ENCODE data around the gene MAP2K2. TPM values are rescaled to one million over a fixed set of nuclear protein-coding genes. Genes with fewer than 3 reads are reported as not detected.
"Not testable (repeated sequence)": the region's sequence is repeated elsewhere in the genome, so short reads cannot be mapped to it uniquely, and the experiment has no call there.

MAP2K2 gene
- total RNA-seq, 1 experiment from 2014 or later, result 376 TPM

DNA sequence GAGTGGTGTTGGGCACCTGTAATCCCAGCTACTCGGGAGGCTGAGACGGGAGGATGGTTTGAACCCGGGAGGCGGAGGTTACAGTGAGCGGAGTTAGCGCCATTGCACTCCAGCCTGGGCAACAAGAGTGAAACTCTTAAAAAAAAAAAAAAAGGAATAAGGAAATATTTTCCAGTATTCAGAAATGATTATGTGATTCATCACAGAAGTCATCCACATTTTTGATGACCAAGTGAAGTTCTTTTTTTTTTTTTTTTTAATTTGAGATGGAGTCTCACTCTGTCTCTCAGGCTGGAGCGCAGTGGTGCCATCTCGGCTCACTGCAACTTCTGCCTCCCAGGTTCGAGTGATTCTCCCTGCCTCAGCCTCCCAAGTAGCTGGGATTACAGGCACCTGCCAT, 11.5 kb upstream of the MAP2K2 start:
- DNase-seq (ENCODE audit: low spot score), result not testable (repeated sequence)
- in situ Hi-C loops (cut with HindIII; ENCODE audit: low sequenced_read_pairs), result loop anchor here (10.0 kb wide), 1 partner anchor 71 kb away; the partner anchor contains the start of gene ZBTB7A

DNA sequence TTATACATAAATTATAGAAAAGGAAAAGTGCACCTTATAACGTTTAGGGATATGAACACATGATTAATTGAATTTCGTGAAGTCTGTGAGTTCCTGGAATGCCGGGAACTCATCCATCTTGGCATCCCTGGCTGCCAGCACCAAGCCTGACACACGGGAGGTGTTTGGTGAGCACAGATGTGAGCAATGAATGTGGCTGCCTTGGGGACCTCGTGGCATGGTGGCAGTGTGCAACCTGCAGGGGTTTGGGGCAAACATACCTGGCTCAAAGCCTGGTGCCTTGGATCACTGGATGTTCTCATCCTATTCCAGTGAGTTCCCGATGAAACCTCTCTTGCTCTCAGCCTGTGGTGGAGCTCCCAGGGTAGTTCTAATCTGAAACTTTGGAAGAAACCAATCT, 10.4 kb upstream of the MAP2K2 start:
- no peak for DNase-seq (ENCODE audit: low spot score)
- in situ Hi-C loops (cut with HindIII; ENCODE audit: low sequenced_read_pairs), result loop anchor here (10.0 kb wide), 1 partner anchor 70 kb away; the partner anchor contains the start of gene ZBTB7A

DNA sequence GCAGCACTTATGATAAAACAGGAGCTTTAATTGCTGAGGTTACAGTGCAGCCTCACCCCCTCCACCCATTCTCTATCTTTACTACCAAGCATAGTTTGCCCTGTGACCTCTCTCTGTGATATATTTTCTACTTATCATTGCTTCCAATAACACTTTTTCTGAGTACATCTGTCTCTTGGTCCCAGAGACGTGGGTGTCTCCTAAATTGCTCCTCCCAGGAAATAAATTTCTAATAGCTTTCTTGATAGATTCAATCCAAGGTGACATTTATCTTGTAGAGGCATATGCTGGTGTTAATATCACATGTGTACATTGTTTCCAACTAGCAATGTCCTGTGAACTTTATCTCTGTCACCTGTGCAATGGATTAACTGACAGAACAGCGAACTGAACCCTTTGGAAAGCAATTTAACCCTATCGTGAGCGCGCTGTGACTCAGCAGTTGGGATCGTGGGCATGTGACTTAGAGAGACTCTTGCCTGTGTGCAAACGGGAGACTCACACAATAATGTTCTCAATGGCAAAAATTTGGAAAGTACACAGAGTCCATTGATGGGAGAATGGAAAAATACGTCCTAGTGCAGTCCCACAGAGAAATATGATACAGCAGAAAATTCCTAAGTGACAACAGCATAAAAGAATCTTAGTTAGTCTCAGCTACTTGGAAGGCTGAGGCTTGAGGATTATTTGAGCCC, 7.0 kb upstream of the MAP2K2 start:
- no peak for DNase-seq (ENCODE audit: low spot score)
- in situ Hi-C loops (cut with HindIII; ENCODE audit: low sequenced_read_pairs), result loop anchor here (10.0 kb wide), 1 partner anchor 66 kb away; the partner anchor contains the start of gene ZBTB7A

DNA sequence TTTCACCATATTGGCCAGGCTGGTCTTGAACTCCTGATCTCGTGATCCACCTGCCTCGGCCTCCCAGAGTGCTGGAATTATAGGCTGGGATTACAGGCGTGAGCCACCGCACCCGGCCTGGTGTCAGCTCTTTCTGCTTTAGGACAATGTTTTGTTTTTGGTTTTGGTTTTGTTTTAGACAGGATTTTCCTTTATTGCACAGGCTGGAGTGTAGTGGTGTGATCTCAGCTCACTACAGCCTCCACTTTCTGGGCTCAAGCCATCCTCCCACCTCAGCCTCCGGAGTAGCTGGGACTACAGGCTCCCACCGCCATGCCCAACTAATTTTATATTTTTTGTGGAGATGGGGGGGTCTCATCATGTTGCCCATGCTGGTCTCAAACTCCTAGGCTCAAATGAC, 5.1 kb upstream of the MAP2K2 start:
- in situ Hi-C loops (cut with HindIII; ENCODE audit: low sequenced_read_pairs); DNase-seq (ENCODE audit: low spot score): not testable (repeated sequence)

DNA sequence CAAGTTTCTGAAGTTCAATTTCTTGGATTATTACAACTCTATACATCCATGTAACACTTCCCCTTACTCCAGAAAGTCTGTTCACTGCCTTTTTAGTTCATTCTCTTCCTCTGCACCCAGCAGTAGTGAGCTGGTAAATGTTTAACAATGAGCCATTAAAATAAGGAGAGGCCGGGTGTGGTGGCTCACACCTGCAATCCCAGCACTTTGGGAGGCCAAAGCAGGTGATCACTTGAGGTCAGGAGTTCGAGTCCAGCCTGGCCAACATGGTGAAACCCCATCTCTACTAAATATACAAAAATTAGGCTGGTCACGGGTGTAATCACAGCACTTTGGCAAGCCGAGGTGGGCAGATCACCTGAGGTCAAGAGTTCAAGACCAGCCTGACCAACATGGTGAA, 3.4 kb upstream of the MAP2K2 start:
- in situ Hi-C loops (cut with HindIII; ENCODE audit: low sequenced_read_pairs); DNase-seq (ENCODE audit: low spot score): not testable (repeated sequence)

DNA sequence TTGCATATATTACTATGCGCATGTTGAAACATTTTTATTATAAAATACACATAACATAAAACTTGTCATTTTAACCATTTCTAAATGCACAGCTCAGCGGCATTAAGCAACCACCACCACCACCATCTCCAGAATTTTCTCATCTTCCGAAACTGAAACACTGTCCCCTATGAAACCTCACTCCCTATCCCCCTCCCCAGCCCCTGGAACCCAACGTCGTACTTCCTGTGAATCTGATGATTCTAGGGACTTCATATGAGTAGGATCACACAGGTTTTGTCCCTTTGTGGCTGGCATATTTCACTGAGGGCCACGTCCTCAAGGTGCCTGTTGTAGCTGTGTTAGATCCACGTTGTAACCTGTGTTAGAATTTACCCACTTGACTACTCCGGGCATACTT, 716 bp upstream of the MAP2K2 start:
- in situ Hi-C loops (cut with HindIII; ENCODE audit: low sequenced_read_pairs), result no loop called here
- DNase-seq (ENCODE audit: low spot score), result peak; percentile 23

DNA sequence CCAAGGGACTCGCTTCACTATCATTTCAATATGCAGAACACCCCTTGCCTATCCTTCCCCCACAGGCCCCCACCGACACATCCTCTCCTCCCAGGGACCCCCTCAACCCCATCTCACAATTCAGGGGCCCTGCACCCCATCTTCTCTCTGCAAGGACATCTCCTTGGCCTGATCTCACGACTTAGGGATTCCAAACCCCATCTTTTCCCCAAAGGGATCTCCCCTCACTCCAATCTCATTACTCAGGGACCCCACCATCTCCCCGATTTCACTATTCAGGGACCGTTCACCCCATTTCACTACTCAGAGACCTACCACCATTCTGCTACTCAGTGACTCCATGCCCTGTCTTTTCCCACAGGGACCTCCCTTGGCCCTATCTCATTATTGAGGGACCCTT, 1.4 kb downstream of the MAP2K2 start:
- no peak for DNase-seq (ENCODE audit: low spot score)
- in situ Hi-C loops (cut with HindIII; ENCODE audit: low sequenced_read_pairs), result no loop called here

DNA sequence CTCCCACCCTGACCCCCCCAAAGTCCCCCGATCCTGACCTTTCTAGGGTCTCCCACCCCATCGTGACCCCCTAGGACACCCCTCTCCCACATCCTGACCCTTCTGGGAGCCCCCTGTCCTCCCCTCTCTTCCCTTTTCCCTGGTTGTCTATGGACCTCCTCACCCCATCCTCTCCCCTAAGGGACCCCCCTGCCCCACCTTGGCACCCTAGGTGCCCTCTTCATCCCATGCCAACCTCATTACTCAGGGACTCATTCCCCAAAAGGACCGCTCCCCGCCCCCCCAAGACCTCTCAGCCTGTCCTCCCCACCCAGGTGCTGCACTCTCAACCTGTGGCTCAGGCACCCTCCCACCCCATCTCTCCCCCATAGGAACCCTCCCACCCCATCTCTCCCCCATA, 2.1 kb downstream of the MAP2K2 start:
- in situ Hi-C loops (cut with HindIII; ENCODE audit: low sequenced_read_pairs), result no loop called here
- no peak for DNase-seq (ENCODE audit: low spot score)

DNA sequence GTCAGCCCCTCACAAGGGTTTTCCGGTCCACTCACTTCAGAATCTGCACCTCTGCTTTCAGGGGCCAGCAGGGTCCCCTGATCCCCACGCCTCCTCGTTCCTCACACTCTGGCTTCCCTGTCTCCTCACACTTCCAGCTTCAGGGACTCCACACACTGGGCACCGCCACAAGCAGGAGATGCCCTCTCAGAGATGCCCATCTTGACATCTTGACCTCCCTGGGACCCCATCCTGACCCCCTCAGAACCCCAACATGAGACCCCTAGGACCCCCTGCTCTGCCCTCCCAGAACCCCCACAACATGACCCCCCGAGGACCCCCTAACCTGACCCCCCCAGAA, 2.7 kb downstream of the MAP2K2 start:
- no peak for DNase-seq (ENCODE audit: low spot score)
- in situ Hi-C loops (cut with HindIII; ENCODE audit: low sequenced_read_pairs), result no loop called here

DNA sequence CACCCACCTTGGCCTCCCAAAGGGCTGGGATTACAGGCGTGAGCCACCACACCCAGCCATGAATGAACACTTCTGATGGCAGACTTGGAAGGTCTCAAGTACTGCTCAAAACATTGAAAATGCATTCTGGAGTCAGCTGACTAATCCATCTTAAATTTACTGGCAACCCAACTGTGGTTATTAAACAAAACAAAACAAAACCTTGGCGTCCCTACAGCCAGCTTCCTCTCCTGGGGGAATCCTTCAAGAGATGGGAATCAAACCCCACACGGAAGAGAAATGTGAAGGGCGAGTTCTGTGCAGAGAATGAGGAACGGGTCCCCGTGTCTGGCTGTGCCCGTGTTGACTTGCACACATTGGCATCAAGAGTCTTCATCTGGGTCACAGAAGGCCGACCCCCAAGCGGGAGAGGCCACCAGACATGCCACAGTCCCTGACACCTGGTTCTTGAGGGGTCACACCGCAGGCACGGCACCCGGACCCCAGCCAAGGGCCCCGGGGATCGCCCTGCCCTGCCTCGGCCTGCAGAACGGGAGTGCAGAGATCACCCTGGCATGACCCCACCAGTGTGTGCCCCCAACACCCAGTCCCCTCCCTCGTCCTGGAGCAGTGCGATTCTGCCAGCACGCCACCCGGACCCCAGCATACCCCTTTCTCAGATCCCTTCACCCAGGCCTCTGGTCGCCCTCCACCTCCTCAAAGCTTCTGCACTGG, 3.2 kb downstream of the MAP2K2 start:
- in situ Hi-C loops (cut with HindIII; ENCODE audit: low sequenced_read_pairs), result no loop called here
- DNase-seq (ENCODE audit: low spot score), result no peak

DNA sequence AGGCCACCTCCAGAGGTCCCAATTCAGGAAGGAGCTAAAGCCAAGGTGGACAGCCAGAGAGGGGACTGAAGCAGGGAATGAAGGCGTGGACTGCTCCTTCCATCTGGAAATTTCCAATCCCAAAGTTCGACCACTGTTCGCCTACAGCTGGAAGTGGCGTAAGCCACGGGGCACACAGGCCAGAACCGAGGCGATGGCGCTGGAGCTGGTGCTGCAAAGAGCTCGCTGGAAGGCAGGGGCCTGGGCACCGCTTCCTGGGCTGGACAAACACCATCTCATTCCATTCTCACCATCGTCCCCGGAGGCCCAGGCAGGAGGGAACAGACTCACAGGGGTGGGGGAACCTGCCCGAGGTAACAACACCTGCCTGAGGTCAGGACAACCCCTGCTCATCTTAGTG, 4.2 kb downstream of the MAP2K2 start:
- DNase-seq (ENCODE audit: low spot score), result no peak
- in situ Hi-C loops (cut with HindIII; ENCODE audit: low sequenced_read_pairs), result no loop called here

DNA sequence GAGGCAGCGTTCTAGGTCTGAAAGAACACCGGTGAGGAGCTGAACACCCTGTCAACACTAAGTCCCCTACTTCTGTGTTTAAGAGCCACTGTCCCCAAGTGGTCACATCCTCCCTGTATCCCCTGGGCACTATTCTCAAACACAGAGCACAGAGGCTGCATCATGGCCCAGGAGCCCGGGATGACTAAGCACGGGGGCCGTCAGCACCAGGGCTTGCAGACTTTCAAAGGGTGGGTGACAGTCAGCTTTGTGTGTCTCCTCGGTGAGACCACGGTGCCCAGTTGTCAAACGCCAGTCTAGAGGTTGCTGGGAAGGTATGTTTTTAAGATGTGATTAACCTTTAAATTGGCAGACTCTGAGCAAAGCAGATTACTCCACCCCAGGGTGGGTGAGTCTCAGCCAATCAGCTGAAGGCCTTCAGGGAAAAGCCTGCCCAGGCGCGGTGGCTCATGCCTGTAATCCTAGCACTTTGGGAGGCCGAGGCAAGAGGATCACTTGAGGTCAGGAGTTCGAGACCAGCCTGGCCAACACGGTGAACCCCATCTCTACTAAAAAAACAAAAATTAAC, 8.0 kb downstream of the MAP2K2 start:
- DNase-seq (ENCODE audit: low spot score), result peak; percentile 51
- in situ Hi-C loops (cut with HindIII; ENCODE audit: low sequenced_read_pairs), result no loop called here

DNA sequence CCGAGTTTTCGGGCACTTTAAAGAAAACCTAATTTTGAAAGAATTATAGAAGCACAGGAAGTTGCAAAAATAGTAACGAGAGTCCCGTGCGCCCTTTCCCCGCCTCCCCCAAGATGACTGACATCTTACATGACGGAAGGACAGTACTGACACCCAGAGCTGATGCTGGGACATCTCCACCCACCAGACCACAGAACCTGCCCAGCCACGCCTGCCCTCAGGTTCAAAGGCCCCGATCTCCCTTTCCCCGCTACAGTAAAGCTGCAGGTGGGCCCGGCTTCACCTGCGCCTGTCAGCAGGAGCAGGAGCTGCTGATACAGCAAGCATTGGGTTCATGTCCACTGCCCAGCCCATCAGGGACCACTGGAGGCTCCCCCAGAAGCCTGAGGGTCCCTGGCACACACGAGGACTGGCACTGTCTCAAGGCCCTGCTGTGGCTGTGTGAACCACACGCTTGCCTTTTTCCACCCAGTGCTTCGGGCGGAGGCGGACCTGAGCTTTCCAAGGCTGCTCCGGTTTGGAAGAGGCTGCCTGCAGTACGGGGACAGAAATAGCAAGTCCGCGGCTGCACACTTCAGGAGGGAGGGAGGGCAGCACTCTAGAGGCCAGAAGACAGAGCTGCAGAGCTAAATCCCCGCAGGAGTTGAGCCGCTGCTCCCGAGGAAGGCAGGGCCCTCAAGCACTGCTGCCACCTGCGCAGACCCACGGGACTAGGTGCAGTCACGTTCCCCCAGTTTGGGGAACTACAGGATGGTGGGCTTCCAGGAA, 8.7 kb downstream of the MAP2K2 start:
- peak; percentile 93 for DNase-seq (ENCODE audit: low spot score)
- in situ Hi-C loops (cut with HindIII; ENCODE audit: low sequenced_read_pairs), result no loop called here

DNA sequence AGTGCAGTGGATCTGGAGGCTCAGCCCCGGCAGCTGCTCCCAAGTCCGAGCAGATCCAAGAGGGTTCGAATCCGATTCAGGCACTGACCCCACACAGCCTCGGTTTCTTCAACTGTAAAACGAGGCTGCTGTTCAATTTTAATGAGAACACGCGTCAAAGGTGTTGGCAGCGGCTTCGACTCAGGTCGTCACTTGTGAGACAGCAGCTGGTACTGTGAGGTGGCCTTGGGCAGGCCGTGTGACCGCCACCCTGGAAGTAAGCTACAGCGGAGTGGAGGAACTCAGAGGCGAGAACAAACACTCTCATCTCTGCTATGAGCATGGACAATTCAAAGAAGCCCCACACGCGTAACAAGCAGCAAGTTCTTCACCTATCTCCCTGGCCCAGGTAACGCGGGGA, 9.7 kb downstream of the MAP2K2 start:
- in situ Hi-C loops (cut with HindIII; ENCODE audit: low sequenced_read_pairs), result no loop called here
- DNase-seq (ENCODE audit: low spot score), result no peak

DNA sequence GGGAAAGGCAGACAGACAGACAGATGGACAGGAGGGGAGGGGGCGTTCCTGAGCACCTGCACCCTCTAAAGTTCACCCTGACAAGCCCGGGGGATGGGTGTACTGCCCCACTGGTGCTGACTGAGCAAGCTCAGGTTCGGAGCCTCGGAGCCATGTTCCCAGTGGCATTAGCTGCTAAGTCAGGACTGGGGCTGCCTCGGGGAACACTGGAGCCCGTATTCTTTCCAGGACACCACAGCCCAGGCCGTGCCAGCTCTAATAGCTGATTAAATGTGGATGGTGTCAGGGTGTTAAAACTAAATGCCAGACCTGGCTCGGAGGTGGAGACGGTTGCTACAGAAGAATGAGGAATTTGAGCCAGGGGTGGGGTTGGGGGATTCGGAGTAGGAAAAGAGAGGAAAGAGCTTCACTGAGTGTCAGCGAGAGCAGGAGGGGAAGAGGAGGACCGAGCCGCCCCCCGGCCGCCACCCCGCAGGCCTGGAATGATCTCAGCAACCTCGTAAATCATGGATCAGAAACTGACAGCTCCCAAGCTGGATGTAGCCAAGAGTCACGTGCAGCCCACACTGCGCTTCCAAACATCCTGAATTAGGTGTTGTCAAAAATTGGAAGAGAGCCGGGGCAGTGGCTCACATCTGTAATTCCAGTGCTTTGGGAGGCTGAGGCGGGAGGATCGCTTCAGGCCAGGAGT, 10.4 kb downstream of the MAP2K2 start:
- in situ Hi-C loops (cut with HindIII; ENCODE audit: low sequenced_read_pairs), result no loop called here
- DNase-seq (ENCODE audit: low spot score), result no peak

DNA sequence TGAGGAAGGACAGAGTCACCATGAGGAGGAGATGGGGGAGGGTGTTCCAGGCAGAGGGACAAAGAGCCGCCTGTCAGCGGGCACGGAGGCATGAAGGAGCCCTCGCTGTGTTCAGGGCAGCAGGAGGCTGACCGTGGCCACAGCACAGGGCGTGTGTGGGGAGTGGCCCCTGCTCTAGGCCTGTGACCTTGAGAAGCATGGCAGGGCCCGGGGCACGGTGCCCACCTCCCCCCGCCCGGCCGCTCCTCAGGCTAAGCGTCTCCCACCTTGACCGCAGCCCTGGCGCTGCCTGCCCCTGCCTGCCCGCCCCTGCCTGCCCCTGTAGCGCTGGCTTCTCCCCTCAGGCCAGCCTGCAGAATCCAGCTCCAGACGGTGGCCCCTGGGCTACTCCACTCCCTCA, 11.6 kb downstream of the MAP2K2 start:
- in situ Hi-C loops (cut with HindIII; ENCODE audit: low sequenced_read_pairs), result no loop called here

DNA sequence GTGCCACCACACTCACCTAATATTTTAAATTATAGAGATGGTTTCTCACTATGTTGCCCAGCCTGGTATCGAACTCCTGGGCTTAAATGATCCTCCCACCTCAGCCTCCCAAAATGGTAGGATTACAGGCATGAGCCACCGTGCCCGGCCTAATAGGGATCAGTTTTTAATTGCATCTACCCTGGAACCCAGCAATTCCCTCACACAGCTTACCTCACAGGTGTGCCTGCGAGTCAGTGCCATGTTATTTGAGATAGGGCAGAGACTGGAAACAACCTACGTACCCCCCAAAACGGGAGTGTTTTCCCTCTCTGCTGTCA, 14.3 kb downstream of the MAP2K2 start:
- DNase-seq (ENCODE audit: low spot score), result no peak
- in situ Hi-C loops (cut with HindIII; ENCODE audit: low sequenced_read_pairs), result no loop called here

More for the DNA sequence above, 11.6 kb downstream of the MAP2K2 start:
- no peak for DNase-seq (ENCODE audit: low spot score)

DNA sequence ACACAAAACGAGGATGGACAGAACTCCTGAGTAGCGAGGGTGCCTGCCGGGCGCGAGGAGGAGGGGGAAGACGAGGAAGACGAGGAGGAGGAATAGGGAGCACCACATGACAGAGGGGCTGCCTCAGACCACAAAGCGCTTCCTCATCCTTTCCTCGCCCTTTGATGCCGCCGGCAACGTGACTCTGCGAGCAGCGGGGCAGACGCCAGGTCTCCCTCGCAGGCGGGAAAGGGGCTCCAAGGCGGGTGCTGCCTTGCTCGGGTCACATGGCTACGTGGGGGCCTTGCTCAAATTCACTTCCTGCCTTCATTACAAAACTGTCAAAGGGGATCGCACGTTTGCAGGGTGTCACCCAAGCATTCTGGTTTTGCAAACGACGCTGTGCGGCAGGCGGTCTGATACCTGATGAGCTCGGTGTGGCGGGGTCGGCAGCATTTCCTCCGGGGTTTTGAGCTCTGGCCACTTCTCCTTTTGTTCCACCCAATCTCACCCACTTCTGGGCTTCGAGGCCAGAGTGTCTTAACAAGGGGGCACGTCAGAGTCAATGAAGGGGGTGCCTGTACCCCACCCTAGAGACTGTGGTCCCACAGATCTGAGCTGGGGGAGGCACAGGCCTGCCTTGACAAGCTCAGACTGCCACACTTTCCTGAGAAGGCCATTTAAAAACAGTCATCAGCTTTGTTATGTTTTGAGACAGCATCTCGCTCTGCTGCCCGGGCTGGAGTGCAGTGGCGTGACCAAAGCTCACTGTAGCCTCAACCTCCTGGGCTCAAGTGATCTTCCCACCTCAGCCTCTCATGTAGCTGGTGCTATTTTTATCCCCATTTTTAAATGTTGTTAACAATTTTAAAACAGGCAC, 14.9 kb downstream of the MAP2K2 start:
- DNase-seq (ENCODE audit: low spot score), result no peak
- in situ Hi-C loops (cut with HindIII; ENCODE audit: low sequenced_read_pairs), result no loop called here

DNA sequence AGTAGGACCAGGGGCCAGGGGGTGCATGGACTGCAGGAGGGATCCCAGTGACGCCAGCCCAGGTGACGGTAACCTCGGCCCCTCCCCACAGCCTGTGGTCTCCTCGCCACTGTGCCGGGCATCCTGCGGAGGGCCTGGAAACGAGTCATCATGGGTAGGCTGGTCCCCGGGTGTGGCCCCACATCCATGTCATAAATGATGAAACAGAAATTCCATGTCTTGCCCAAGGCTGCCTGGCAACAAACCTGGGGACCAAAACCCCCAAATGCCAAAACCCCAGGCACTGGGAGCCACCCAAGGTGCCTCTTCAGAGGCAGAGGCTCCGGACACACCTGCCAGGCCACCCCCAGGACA, 20.9 kb downstream of the MAP2K2 start:
- in situ Hi-C loops (cut with HindIII; ENCODE audit: low sequenced_read_pairs), result no loop called here
- no peak for DNase-seq (ENCODE audit: low spot score)
